Measurements from ENCODE around the gene ZNF630.

DNA sequence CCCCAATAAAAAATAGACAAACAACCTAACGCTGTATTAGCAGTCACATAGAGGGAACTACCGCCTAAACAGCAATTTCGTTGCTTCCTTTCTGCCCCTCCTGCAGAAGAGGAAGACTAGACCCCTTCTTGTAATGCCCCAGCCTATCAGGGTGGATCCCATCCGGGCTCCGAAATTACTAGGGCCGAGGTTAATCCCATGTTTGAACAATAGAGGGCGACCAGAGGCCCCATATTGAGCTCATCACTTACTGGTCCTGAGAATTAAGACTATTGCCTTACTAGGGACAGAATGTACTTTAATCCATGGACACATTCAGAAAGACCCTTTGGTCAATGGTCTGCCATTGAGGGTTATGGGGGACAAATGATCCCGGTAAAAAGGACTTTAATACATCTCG, 11.8 kb upstream of the ZNF630 start:
- TF ChIP-seq TEAD4 (IDR thresholded peaks at IDR 0.05; ENCODE audit: borderline replicate concordance, insufficient read depth): no peak
- TF ChIP-seq TAF1 (IDR thresholded peaks at IDR 0.05; ENCODE audit: borderline replicate concordance, low read depth, low read length): no peak
